DOHH2 (cell line): Measurements from ENCODE around the gene OSBPL10.

Experiments used
- H3F3A ChIP-seq: fragments of 200-600 bp; sonication (generic), shearing (Covaris generic); 2 replicates; pipeline ENCODE4 v1.6.0; 2016; ENCODE audit warnings: antibody characterized with exemption, mild to moderate bottlenecking; ENCODE audit not compliant: control insufficient read depth, insufficient read depth
- H3K27ac ChIP-seq: fragments of 200-600 bp; sonication (generic); 2 replicates; pipeline ENCODE4 v1.5.1; 2014; ENCODE audit warnings: low read depth, mild to moderate bottlenecking, low read length, moderate library complexity
- H3K27me3 ChIP-seq: fragments of 200-600 bp; sonication (generic); 2 replicates; pipeline ENCODE4 v1.6.1; 2014; ENCODE audit warnings: mild to moderate bottlenecking, low read length, mixed read lengths; ENCODE audit not compliant: control insufficient read depth
- H3K36me3 ChIP-seq: fragments of 200-600 bp; sonication (generic); 2 replicates; pipeline ENCODE4 v1.6.1; 2014; ENCODE audit warnings: mild to moderate bottlenecking, low read length, moderate library complexity, mixed read lengths; ENCODE audit not compliant: control insufficient read depth
- H3K4me1 ChIP-seq: fragments of 200-600 bp; sonication (generic); 2 replicates; pipeline ENCODE4 v1.6.1; 2014; ENCODE audit warnings: mild to moderate bottlenecking, low read length, mixed read lengths; ENCODE audit not compliant: control insufficient read depth
- H3K4me2 ChIP-seq: fragments of 200-600 bp; sonication (generic); 2 replicates; pipeline ENCODE4 v1.6.0; 2014; ENCODE audit warnings: mild to moderate bottlenecking, low read length, moderate library complexity
- H3K4me3 ChIP-seq: fragments of 200-600 bp; sonication (generic); 2 replicates; pipeline ENCODE4 v1.5.1; 2014; ENCODE audit warnings: mild to moderate bottlenecking, low read length, mixed read lengths
- H3K79me2 ChIP-seq: fragments of 200-600 bp; sonication (generic); 2 replicates; pipeline ENCODE4 v1.6.1; 2014; ENCODE audit warnings: mild to moderate bottlenecking, low read length, mixed read lengths; ENCODE audit not compliant: control insufficient read depth
- H3K9me2 ChIP-seq: fragments of 200-600 bp; sonication (generic); replicated peaks from 2 replicates; pipeline ENCODE4 v1.6.1; 2014; ENCODE audit warnings: mild to moderate bottlenecking, low read length, mixed read lengths; ENCODE audit not compliant: control insufficient read depth
- H3K9me3 ChIP-seq: fragments of 200-600 bp; sonication (generic); 2 replicates; pipeline ENCODE4 v1.6.1; 2014; ENCODE audit warnings: antibody characterized with exemption, low read length, mixed read lengths; ENCODE audit not compliant: control insufficient read depth, insufficient read depth
- H4K20me1 ChIP-seq: fragments of 200-600 bp; sonication (generic); 2 replicates; pipeline ENCODE4 v1.6.0; 2014; ENCODE audit warnings: low read depth, mild to moderate bottlenecking, antibody characterized with exemption, low read length, moderate library complexity; ENCODE audit not compliant: control insufficient read depth, insufficient read depth
- CTCF ChIP-seq: fragments of 200-600 bp; sonication (generic); IDR thresholded peaks from one replicate; pipeline ENCODE4 v1.5.1; 2014; ENCODE audit warnings: antibody characterized with exemption, mild to moderate bottlenecking, low read depth, low read length; ENCODE audit not compliant: poor library complexity, severe bottlenecking
- EZH2phosphoT487 ChIP-seq: fragments of 200-600 bp; sonication (generic); IDR thresholded peaks from 2 replicates; pipeline ENCODE4 v1.6.1; 2017; ENCODE audit warnings: borderline replicate concordance, mild to moderate bottlenecking, antibody characterized with exemption, low read length, moderate library complexity, mixed read lengths

OSBPL10 gene

GRCh38 chr3:31777887-31778286 is 203.2 kb downstream of the OSBPL10 start:
- Histone ChIP-seq H3K4me3 (no peak overlapping the region), H3K9me2 (no peaks in the 10 kb centered on the region), H3K79me2 (peaks cover 66% of the 10 kb centered on the region), H3K36me3 (peaks cover 21% of the 10 kb centered on the region), H3K27me3 (no peaks in the 10 kb centered on the region), H3K27ac (no peak overlapping the region), H4K20me1 (no peaks in the 10 kb centered on the region; the same call in 1 of the 2 replicates), H3K4me2 (peak overlapping the region; percentile 43), H3F3A (no peaks in the 10 kb centered on the region), H3K4me1 (peaks cover 31% of the 10 kb centered on the region), H3K9me3 (peaks cover 2% of the 10 kb centered on the region; the same call in 1 of the 2 replicates)
- TF ChIP-seq EZH2phosphoT487 (no peak), CTCF (no peak)

- Histone ChIP-seq H3K4me1 (peaks cover 32% of the 10 kb centered on the region), H3F3A (no peaks in the 10 kb centered on the region), H3K36me3 (peaks cover 21% of the 10 kb centered on the region), H3K4me2 (no peak overlapping the region), H4K20me1 (no peaks in the 10 kb centered on the region; the same call in 1 of the 2 replicates), H3K27me3 (no peaks in the 10 kb centered on the region), H3K9me2 (no peaks in the 10 kb centered on the region), H3K9me3 (peaks cover 2% of the 10 kb centered on the region; the same call in 1 of the 2 replicates), H3K4me3 (no peak overlapping the region), H3K79me2 (peaks cover 65% of the 10 kb centered on the region), H3K27ac (no peak overlapping the region)
- TF ChIP-seq CTCF (no peak), EZH2phosphoT487 (no peak)
Observed at GRCh38 chr3:31777092-31777491, 204.0 kb downstream of the OSBPL10 start.

- no peak overlapping the region for H3K4me3 ChIP-seq
- H3K4me1 ChIP-seq = peaks cover 32% of the 10 kb centered on the region
- no peak overlapping the region for H3K4me2 ChIP-seq
- H3K79me2 ChIP-seq = peaks cover 62% of the 10 kb centered on the region
- H3K9me3 ChIP-seq = no peaks in the 10 kb centered on the region
- TF ChIP-seq CTCF (no peak), EZH2phosphoT487 (no peak)
- peaks cover 20% of the 10 kb centered on the region for H3K36me3 ChIP-seq
- H3K27ac ChIP-seq = no peak overlapping the region
- H3K9me2 ChIP-seq = no peaks in the 10 kb centered on the region
- H3F3A ChIP-seq = no peaks in the 10 kb centered on the region
- no peaks in the 10 kb centered on the region; the same call in 1 of the 2 replicates for H4K20me1 ChIP-seq
- no peaks in the 10 kb centered on the region for H3K27me3 ChIP-seq
Observed at GRCh38 chr3:31776016-31776415, 205.0 kb downstream of the OSBPL10 start.
